ENCODE results near the gene ATP8B4. TPM values are rescaled to one million over a fixed set of nuclear protein-coding genes. Genes with fewer than 3 reads are reported as not detected.

ATP8B4 gene
- total and polyA plus RNA-seq, 2 donors (not counting 1 experiment from before 2014, with no cell fraction given): 0.42 TPM; not detected in 1

DNA sequence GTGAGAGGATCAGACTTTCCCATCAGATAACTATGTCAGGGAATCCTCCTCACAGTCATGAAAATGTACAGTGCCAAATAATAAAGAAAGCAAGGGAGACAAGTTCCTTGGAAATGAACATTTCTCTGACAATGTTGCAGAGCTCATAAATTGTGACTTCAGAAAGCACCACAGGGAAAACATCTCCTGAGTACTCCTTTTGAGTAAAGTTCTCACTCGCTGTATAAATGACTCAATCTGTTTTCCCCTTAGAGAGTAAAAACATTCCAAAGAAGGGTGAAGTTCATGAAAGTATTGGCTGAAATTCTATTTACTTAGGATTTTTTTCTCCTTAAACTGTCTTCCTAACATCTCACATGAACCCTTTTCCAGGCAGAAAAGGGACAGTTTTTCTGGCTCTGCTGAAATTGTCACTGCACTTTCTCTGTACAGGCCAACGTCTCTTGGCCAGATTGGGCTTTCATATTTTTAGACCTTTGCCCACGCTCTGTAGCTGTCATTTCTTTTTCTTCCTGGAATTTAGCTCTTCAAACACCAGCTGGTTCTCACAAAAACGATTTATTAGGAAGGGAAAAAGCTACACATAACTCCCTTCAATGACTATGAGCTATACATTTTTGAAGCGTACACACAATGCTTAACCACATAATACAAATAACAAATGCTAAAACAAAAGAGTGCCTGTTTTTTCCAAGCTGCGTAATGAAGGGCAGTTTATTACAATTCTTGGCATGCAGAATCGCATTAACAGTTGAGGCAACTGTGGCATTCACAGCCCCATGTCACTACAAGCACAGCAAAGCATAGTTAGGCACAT is 216.1 kb downstream of the ATP8B4 start:
- CTCF ChIA-PET: no interaction called here
- H3K4me1 ChIP-seq (ENCODE audit: control insufficient read depth in 2 of 2, insufficient read depth in 2 of 2, low read length in 2 of 2): no peaks in the 10 kb centered on the region
- H3K9ac ChIP-seq (ENCODE audit: low read length): no peak overlapping the region
- no peak overlapping the region for H3K27ac Mint-ChIP-seq
- no peaks in the 10 kb centered on the region for H3K79me2 ChIP-seq (ENCODE audit: control insufficient read depth, insufficient read depth, low read length)
- no peak overlapping the region for H3K4me3 Mint-ChIP-seq
- H2AFZ ChIP-seq (ENCODE audit: insufficient read depth, low read depth, low read length, poor library complexity, severe bottlenecking): no peak overlapping the region
- ATAC-seq (ENCODE audit: low read depth) (no peak), DNase-seq (no peak)
- H4K20me1 ChIP-seq (ENCODE audit: control insufficient read depth, insufficient read depth, low read length, poor library complexity, severe bottlenecking): no peaks in the 10 kb centered on the region
- H3K4me3 ChIP-seq (ENCODE audit: control extremely low read depth in 1 of 5, extremely low read depth in 1 of 5, insufficient read depth in 1 of 5, low read depth in 2 of 5, low read length in 4 of 5): no peak overlapping the region
- no peaks in the 10 kb centered on the region for H3K9me3 ChIP-seq (ENCODE audit: control extremely low read depth in 1 of 3, control insufficient read depth in 2 of 3, insufficient read depth in 1 of 3, low read length in 2 of 3)
- intact Hi-C loops (cut with micrococcal nuclease): no loop called here
- H3K27ac ChIP-seq (ENCODE audit: low read length in 2 of 2): no peak overlapping the region
- POLR2A ChIA-PET: no interaction called here
- no peak overlapping the region for H3K4me2 ChIP-seq (replicated peaks; ENCODE audit: low read depth, low read length, poor library complexity, severe bottlenecking)
- no peaks in the 10 kb centered on the region for H3K9me3 Mint-ChIP-seq (ENCODE audit: insufficient read depth)
- H3K27me3 Mint-ChIP-seq: peaks cover 9% of the 10 kb centered on the region
- TF ChIP-seq EZH2 (IDR thresholded peaks at IDR 0.05; ENCODE audit: borderline replicate concordance, insufficient read depth, low read depth, low read length, poor library complexity, severe bottlenecking): no peak
- TF ChIP-seq, protein P1, sequence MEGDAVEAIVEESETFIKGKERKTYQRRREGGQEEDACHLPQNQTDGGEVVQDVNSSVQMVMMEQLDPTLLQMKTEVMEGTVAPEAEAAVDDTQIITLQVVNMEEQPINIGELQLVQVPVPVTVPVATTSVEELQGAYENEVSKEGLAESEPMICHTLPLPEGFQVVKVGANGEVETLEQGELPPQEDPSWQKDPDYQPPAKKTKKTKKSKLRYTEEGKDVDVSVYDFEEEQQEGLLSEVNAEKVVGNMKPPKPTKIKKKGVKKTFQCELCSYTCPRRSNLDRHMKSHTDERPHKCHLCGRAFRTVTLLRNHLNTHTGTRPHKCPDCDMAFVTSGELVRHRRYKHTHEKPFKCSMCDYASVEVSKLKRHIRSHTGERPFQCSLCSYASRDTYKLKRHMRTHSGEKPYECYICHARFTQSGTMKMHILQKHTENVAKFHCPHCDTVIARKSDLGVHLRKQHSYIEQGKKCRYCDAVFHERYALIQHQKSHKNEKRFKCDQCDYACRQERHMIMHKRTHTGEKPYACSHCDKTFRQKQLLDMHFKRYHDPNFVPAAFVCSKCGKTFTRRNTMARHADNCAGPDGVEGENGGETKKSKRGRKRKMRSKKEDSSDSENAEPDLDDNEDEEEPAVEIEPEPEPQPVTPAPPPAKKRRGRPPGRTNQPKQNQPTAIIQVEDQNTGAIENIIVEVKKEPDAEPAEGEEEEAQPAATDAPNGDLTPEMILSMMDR (IDR thresholded peaks at IDR 0.05): no peak
- no peaks in the 10 kb centered on the region for H3K4me1 Mint-ChIP-seq
- WGBS (ENCODE audit: insufficient coverage): 87% methylated on average over 5 of the region's 7 CpGs
- no peaks in the 10 kb centered on the region for H3K36me3 ChIP-seq (replicated peaks in 1 of 2; ENCODE audit: control extremely low read depth in 1 of 2, control insufficient read depth in 1 of 2, extremely low read depth in 1 of 2, insufficient read depth in 2 of 2, low read length in 1 of 2)
- no peaks in the 10 kb centered on the region for H3K27me3 ChIP-seq (replicated peaks in 1 of 4; ENCODE audit: control extremely low read depth in 1 of 4, control insufficient read depth in 3 of 4, insufficient read depth in 4 of 4, low read length in 3 of 4)

DNA sequence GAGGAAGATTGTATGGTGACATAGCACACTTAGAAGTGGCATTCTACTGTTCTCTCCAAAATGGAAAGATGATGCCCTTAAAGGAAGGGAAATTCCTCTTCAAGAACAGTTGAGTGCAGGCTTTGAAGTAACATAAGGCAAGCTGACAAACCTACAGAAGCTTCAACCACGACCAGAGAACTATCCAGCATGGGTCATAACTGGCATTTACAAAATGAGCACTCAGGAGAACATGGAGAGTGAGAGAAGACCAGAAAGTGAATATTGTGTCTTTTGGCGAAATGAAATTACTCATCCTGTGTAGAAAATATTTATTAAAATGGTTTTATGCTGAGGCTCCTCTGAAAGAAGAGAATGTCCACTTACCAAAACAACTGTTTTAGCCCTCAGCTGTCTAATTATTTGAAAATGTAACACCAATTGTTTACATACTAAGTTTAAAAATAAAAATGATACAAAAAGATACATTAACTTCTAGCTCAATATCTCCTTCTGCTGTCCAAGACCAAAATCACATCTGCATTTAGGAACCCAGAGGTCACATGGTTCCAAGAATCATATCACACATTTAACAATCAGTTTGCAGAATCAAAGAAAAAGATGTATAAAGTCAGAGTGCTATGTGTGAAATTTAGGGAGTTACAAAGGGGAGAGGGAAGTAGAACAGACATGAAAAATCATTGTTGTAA is 216.9 kb downstream of the ATP8B4 start:
- Mint-ChIP-seq H3K27me3 (peaks cover 9% of the 10 kb centered on the region), H3K27ac (no peak overlapping the region), H3K4me3 (no peak overlapping the region), H3K4me1 (no peaks in the 10 kb centered on the region), H3K9me3 (ENCODE audit: insufficient read depth) (no peaks in the 10 kb centered on the region)
- no peak overlapping the region for H3K27ac ChIP-seq (ENCODE audit: low read length in 2 of 2)
- H3K9ac ChIP-seq (ENCODE audit: low read length): no peak overlapping the region
- intact Hi-C loops (cut with micrococcal nuclease): no loop called here
- WGBS (ENCODE audit: insufficient coverage): no CpG with 5 or more reads among the region's 2 CpGs
- no peaks in the 10 kb centered on the region for H3K4me1 ChIP-seq (ENCODE audit: control insufficient read depth in 2 of 2, insufficient read depth in 2 of 2, low read length in 2 of 2)
- H3K36me3 ChIP-seq (replicated peaks in 1 of 2; ENCODE audit: control extremely low read depth in 1 of 2, control insufficient read depth in 1 of 2, extremely low read depth in 1 of 2, insufficient read depth in 2 of 2, low read length in 1 of 2): no peaks in the 10 kb centered on the region
- TF ChIP-seq EZH2 (IDR thresholded peaks at IDR 0.05; ENCODE audit: borderline replicate concordance, insufficient read depth, low read depth, low read length, poor library complexity, severe bottlenecking): no peak
- TF ChIP-seq, protein P1 (IDR thresholded peaks at IDR 0.05): no peak
- H2AFZ ChIP-seq (ENCODE audit: insufficient read depth, low read depth, low read length, poor library complexity, severe bottlenecking): no peak overlapping the region
- DNase-seq: no peak
- H3K27me3 ChIP-seq (replicated peaks in 1 of 4; ENCODE audit: control extremely low read depth in 1 of 4, control insufficient read depth in 3 of 4, insufficient read depth in 4 of 4, low read length in 3 of 4): no peaks in the 10 kb centered on the region
- no peaks in the 10 kb centered on the region for H3K9me3 ChIP-seq (ENCODE audit: control extremely low read depth in 1 of 3, control insufficient read depth in 2 of 3, insufficient read depth in 1 of 3, low read length in 2 of 3)
- no peaks in the 10 kb centered on the region for H3K79me2 ChIP-seq (ENCODE audit: control insufficient read depth, insufficient read depth, low read length)
- CTCF ChIA-PET: no interaction called here
- POLR2A ChIA-PET: no interaction called here
- no peak overlapping the region for H3K4me2 ChIP-seq (replicated peaks; ENCODE audit: low read depth, low read length, poor library complexity, severe bottlenecking)
- ATAC-seq (ENCODE audit: low read depth): no peak
- H3K4me3 ChIP-seq (ENCODE audit: control extremely low read depth in 1 of 5, extremely low read depth in 1 of 5, insufficient read depth in 1 of 5, low read depth in 2 of 5, low read length in 4 of 5): no peak overlapping the region
- no peaks in the 10 kb centered on the region for H4K20me1 ChIP-seq (ENCODE audit: control insufficient read depth, insufficient read depth, low read length, poor library complexity, severe bottlenecking)

All from B cell (primary cell).